ENCODE data around the gene EMILIN1.

GRCh38 chr2:27108221-27108620, 29.8 kb downstream of the EMILIN1 start:
- TF ChIP-seq CTCF (IDR thresholded peaks at IDR 0.05) = no peak
- no peak for TF ChIP-seq POLR2A (IDR thresholded peaks at IDR 0.05)
- TF ChIP-seq POLR2AphosphoS5 (IDR thresholded peaks at IDR 0.05) = no peak

All from breast epithelium (tissue), 3 donors.